LNCaP clone FGC (cell line): ENCODE data around the gene RAD51B.
"Not testable (repeated sequence)": the region's sequence is repeated elsewhere in the genome, so short reads cannot be mapped to it uniquely, and the experiment has no call there.

Experiments used
- DNase-seq: peaks from one replicate; pipeline ENCODE4 v3.0.0-alpha.2; 2011; ENCODE audit warnings: low read depth
- H3K4me3 ChIP-seq: 2 replicates; pipeline ENCODE4 v1.5.1; 2011; ENCODE audit warnings: mild to moderate bottlenecking, low read depth, low read length, control low read depth
- TF ChIP-seq, protein P1 (sequence below): IDR thresholded peaks from 2 replicates; pipeline ENCODE4 v1.5.1; 2012; ENCODE audit warnings: mild to moderate bottlenecking; ENCODE audit not compliant: control insufficient read depth, insufficient read depth; ENCODE audit errors: extremely low read depth

RAD51B gene

GRCh38 chr14:68695856-68696255 lies 876.3 kb downstream of the RAD51B start:
- DNase-seq = no peak
- TF ChIP-seq, protein P1, sequence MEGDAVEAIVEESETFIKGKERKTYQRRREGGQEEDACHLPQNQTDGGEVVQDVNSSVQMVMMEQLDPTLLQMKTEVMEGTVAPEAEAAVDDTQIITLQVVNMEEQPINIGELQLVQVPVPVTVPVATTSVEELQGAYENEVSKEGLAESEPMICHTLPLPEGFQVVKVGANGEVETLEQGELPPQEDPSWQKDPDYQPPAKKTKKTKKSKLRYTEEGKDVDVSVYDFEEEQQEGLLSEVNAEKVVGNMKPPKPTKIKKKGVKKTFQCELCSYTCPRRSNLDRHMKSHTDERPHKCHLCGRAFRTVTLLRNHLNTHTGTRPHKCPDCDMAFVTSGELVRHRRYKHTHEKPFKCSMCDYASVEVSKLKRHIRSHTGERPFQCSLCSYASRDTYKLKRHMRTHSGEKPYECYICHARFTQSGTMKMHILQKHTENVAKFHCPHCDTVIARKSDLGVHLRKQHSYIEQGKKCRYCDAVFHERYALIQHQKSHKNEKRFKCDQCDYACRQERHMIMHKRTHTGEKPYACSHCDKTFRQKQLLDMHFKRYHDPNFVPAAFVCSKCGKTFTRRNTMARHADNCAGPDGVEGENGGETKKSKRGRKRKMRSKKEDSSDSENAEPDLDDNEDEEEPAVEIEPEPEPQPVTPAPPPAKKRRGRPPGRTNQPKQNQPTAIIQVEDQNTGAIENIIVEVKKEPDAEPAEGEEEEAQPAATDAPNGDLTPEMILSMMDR = no peak
- no peak overlapping the region for H3K4me3 ChIP-seq

DNA sequence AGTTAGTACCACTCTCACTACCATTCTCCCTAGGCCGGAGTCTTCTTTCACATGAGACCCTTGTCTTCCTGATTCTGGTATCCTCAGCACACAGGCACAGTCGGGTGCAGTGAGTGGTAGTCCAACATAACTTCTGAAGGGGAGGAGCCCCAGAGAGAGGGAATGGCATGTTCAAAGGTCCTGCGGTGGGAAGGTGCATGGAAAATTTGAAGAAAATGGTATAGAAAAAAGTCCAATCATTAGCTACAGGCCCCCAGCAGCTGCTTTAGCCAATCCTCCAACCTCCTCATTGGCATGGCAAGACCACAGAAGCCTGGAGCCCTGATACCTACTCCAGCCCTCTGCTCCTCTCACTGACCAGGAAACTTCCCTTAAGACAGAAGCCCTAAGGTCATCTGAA lies 876.7 kb downstream of the RAD51B start:
- H3K4me3 ChIP-seq = no peak overlapping the region
- TF ChIP-seq, protein P1 = no peak
- no peak for DNase-seq

DNA sequence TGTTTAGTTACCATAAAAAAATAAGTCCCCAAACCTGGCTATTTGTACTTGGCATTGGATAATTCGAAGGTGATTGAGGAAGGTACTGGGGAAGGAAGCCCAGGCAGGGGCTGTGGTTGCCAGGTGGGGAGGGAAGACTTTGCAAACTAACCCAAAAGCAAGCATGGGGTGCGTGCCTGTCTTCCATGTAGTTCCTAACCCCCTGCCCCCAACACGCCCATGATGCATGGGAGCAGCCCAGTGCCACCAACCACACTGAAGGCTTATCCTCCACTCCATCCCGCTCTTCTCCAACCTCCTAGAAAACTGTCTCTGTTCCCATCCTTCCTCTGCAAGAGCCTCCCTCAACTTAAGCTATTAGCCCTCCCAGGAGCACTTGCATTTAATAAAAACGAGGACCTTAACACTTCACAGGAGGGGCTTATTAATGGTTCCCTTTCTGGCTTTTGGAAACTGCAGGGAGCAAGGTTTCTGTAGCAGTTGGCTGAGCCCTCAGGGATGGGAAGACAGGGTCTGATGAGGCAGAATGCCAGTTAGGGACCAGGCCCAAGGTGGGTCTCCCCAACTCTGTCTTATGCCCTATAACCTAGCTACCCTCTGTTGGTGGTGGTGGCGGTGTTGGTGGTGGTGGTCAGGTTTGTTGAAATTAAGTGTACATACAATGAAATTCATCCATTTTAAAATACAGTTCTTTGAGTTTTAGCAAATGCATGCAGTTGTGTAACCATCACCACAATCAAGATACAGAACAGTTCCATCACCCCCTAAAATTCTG lies 877.3 kb downstream of the RAD51B start:
- TF ChIP-seq, protein P1 = no peak
- DNase-seq = no peak
- H3K4me3 ChIP-seq = no peak overlapping the region

- H3K4me3 ChIP-seq, DNase-seq: not testable (repeated sequence)
Measured at GRCh38 chr14:68698773-68699172, 879.2 kb downstream of the RAD51B start.

- TF ChIP-seq, protein P1 = no peak
- DNase-seq = no peak
- no peak overlapping the region for H3K4me3 ChIP-seq
Measured at GRCh38 chr14:68701001-68701741, 881.6 kb downstream of the RAD51B start.

DNA sequence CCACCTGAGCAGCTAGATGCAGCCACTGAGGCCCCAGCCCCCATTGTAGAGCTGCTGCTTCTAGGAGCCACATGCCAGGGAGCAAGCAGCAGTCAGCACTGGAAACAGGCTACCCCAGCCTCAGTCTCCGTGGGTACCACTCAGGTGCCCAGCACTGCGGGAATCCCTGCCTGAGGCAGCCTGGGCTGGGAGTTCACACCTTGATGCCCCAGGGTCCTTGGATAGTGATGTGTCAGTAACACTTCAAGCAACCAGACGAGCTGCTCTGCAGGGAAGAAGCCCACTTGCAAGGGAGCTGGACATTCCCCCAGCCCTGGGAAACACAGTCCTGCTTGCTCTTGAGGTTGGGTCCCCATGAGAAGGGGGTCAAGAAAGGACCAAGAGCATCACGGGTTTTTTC lies 882.6 kb downstream of the RAD51B start:
- no peak for DNase-seq
- TF ChIP-seq, protein P1 = no peak
- H3K4me3 ChIP-seq = no peak overlapping the region

GRCh38 chr14:68702578-68702977 lies 883.0 kb downstream of the RAD51B start:
- no peak for DNase-seq
- TF ChIP-seq, protein P1 = no peak

More at GRCh38 chr14:68702578-68702977, 883.0 kb downstream of the RAD51B start:
- H3K4me3 ChIP-seq = no peak overlapping the region
